GM18907 (cell line): ENCODE results near the gene LSAMP.
"Not testable (repeated sequence)": the region's sequence is repeated elsewhere in the genome, so short reads cannot be mapped to it uniquely, and the experiment has no call there.

Experiments used
- ATAC-seq: cut with Tn5 transposase; IDR thresholded peaks from one replicate; pipeline ENCODE4 v1.9.1; 2021; ENCODE audit warnings: mild to moderate bottlenecking, moderate library complexity; ENCODE audit not compliant: unreplicated experiment

LSAMP gene

DNA sequence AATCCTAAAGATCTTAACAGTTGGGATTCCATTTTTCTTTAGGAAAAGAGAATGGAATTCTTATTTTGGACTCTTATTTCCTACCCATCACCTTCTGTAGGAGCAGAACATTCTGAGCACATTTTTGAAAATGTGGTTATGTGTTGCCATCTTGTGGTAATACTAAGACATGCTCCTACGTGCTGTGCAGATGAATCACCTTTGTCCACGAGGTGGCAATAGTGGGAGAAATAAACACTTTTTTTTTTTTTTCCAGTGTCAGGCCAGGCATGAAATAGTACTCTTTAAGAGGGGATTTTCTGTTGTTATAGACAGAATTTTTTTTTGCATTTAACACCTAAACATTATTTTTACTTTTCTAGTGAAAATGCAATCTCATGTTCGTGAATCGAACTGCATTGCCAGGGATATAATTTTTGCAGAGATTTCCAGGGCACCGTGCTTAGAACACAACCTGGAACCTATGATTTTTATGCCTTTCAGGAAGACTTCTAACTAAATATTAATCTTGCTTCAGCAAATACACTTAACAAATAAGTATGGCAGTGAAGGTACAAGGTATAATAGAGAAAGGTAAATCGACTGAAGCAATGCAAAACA, 625.4 kb downstream of the LSAMP start:
- peak; percentile 97 for ATAC-seq

GRCh38 chr3:115814778-115815380, 630.4 kb downstream of the LSAMP start:
- ATAC-seq: peak; percentile 68

DNA sequence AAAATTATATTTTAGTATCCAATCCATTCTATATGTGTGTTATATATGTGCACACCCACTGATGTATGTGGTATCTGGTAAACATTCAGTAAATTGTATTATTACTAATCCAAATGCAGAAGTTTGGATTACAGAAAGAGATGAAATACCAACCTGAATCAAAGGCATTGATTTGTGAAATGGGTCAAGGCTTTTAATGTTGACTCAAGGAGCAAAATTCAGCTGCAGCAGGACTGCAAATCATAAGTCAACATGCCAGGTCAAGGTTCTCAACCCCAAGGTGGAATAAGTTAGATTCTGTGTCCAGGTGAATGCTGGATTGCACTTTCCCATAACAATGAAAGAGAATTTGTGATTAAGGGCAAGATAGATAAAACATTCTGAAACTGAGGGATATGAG, 631.3 kb downstream of the LSAMP start:
- no peak for ATAC-seq

DNA sequence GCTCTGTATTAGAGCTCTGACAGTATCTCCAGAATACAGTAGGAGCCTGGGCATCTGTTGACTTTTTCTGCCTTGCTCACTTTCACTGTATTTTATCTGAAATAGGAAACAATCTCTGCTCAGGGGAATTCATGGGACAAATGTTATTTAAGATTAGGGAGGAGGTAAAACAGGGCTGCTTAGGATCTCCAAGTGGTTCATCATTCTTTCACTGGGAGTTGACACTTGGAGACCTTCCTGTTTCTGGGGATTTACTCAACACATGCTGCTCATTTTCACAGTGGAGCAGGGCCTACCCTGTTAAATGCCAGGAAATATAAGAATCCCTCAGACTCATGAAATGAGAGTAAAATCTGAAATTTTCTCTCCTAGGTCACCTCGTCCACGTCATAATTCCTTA, 636.5 kb downstream of the LSAMP start:
- ATAC-seq: no peak

- ATAC-seq: no peak
Measured at GRCh38 chr3:115808244-115808643, 637.0 kb downstream of the LSAMP start.

DNA sequence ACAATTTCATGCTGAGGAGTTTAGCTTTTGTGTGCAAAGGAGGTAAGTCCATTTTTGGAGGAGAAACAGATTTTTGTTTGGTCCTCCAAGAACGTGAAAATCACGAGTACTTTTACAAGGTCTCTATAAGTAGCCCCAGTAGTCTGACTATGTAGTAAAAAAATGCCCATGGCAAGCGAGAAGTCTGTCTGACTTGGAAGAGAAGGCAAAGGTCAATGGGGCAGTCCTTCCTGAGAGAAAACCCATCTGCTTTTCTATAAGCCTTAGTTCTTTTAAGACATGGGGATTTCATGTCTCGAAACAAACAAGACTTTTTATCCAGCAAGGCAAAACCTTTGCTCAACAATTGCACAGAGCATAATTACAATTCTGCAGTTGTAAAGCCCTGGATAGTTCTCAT, 638.8 kb downstream of the LSAMP start:
- no peak for ATAC-seq

DNA sequence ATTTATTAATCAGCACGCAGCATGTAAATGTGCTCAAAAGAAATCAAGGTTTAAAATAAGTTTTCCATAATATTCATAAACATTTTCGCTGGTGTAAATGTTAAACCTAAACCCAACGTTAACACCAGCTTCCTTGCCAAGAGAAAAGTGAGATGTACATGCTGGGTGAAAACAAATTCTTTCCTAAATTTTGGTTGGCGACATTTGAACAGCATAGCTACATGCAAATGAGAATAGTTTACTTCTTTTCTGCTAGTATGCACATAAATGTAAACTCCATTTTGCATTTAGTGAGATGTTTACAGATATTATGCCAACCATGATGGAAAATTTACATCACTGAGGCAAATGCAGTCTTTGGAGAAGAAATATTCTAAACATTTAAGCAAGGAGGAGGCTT, 639.8 kb downstream of the LSAMP start:
- no peak for ATAC-seq

DNA sequence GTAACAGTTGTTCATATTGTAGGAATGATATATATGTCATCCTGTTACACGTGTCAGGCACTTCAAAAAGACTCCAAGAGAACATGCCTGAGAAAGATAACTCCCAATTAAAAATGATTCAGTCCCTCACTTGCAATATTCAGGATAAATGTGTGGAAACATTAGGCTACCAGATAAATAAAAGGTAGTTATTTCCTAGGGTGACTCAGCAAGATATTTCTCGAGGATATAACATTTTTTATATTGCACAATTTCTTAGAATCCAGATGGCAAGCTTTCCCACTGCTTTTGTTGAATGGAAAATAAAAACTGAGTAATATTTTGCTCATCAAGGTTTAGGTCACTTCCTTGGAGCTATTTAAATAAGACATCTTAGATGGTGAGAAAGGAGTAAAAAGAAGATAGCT, 640.6 kb downstream of the LSAMP start:
- ATAC-seq: no peak

- no peak for ATAC-seq
Measured at GRCh38 chr3:115804200-115804599, 641.1 kb downstream of the LSAMP start.

- no peak for ATAC-seq
Measured at GRCh38 chr3:115803661-115804060, 641.6 kb downstream of the LSAMP start.

DNA sequence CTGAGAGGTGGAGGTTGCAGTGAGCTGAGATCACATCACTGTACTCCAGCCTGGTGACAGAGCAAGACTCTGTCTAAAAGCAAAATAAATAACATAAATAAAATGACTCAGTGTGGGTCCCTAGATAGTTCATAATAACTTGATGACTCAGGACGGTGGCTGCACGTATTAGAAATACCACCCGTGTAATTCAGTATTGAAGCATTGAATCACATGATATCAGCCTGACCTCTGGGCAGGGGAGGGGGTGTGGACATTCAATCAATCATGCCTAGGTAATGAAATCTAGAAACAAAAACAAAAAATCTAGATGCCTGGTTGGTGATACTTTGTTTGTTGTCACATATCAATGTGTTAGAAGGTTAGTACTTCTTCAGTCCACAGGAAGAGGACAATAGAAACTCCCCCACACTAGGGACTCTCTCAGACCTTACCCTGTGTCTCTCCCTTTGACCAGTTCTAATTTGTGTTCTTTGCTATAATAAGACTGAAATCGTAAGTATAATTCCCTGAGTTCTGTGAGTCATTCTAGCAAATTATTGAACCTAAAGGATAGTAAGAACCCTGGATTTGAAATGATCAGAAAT, 644.7 kb downstream of the LSAMP start:
- no peak for ATAC-seq

- ATAC-seq: not testable (repeated sequence)
Measured at GRCh38 chr3:115800065-115800464, 645.2 kb downstream of the LSAMP start.

GRCh38 chr3:115792206-115792955, 652.9 kb downstream of the LSAMP start:
- ATAC-seq: peak; percentile 94

DNA sequence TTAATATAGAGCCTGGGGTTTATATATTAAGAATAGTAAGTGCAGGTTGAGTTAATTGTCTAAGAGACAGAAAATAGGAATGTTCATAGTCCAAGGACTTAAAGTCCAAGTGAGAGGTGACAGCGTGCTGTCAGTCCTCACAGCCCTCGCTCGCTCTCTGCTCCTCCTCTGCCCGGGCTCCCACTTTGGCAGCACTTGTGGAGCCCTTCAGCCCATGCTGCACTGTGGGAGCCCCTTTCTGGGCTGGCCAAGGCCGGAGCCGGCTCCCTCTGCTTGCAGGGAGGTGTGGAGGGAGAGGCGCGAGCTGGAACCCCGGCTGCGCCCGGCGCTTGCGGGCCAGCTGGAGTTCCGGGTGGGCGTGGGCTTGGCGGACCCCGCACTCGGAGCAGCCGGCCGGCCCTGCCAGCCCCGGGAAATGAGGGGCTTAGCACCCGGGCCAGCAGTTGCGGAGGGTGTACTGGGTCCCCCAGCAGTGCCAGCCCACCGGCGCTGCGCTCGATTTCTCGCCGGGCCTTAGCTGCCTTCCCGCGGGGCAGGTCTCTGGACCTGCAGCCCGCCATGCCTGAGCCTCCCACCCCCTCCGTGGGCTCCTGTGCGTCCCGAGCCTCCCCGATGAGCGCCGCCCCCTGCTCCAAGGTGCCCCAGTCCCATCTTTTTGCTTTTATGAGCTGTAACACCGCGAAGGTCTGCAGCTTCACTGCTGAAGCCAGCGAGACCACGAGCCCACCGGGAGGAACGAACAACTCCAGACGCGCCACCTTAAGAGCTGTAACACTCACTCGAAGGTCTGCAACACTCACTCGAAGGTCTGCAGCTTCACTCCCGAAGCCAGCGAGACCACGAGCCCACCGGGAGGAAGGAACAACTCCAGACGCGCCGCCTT, 653.8 kb downstream of the LSAMP start:
- ATAC-seq: not testable (repeated sequence)

- ATAC-seq: no peak
Measured at GRCh38 chr3:115790759-115791158, 654.5 kb downstream of the LSAMP start.

GRCh38 chr3:115789481-115789880, 655.8 kb downstream of the LSAMP start:
- no peak for ATAC-seq

DNA sequence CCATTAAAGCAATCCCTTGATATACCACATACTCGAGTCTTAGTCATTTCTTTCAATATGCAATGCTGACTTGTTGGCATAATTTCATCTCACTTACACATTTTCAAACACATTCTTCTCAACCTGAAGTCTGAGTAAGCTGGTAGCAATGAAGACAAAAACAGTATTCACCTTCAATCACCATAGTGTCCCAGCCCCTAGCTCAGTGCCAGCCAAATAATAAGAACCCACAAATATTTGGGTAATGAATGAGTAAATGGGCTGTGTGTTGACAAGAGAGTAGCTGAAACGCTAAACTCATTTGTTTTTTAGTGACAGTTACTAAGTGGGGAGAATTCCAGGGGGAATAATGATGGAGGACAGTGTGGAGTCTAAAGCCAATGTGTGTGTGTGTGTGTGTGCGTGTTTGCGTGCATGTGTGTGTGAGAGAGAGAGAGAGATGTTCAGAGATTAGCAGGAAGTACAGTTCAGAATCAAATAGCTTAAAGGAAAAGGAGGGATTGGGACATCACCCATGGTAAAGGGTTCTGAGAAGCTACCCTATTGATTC, 656.3 kb downstream of the LSAMP start:
- ATAC-seq: no peak

- ATAC-seq: no peak
Measured at GRCh38 chr3:115787818-115788217, 657.5 kb downstream of the LSAMP start.

DNA sequence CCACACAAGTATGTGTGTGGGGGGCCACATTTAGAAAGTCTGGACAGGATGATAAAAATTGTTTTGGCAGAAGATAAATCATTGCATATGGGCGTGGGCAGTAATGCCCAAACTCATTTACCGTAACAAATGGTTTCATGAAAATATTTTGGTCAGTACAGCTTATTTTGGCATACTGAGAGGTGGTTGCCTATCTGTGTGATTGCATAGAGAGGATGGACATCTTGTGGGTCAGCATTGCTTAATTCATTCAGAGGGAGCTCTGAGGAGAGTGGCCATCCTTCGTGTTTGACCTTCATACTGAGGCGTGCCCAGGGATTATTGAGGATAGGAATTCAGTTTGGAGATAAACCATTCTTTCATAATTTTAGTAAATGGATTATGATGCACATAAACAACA, 659.5 kb downstream of the LSAMP start:
- ATAC-seq: no peak

DNA sequence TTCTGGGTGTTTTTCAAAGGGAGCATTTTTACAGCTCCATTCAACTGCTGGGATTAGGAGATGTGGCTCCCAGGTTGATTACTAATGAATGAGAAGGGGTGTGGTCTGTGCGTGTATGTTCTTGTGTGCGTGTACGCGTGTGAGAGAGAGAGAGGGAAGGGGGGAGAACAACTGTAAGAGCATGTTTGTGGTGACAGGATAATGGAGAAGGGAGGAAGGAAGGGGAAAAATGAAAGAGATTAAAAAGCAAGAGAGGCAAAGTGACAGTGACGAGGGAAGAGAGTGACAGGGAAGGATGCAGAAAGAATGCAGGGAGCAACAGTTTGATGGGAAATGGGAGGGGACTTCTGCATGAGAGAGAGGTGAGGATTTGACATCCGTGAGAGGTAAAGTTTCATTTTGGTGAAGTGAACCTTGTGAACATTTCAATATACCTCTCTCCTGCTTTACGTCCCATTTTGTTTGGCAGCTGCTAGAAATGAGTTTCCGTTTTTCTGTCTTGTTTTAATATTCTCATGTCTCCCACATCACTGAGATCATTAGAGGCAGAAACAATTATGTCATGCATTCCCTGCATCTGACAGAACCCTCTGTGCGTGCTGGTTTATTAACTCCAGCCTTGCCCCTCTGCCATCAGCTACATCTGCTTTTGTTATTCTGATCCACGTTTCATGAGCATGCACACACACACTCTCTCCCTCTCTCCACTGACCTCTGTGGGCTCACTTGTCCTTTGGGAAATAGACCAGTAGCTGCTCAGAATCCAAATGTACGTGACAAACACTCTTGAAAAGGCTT, 660.3 kb downstream of the LSAMP start:
- ATAC-seq: no peak
